GM12875 (cell line): ENCODE measurements around the gene OSBPL2.

Source experiments
- H3K4me3 ChIP-seq: one replicate; pipeline ENCODE4 v1.5.1; 2011; ENCODE audit warnings: low read depth, low read length, control low read depth
- TF ChIP-seq, protein P1 (sequence below): IDR thresholded peaks from 2 replicates; pipeline ENCODE4 v1.5.1; 2011; ENCODE audit warnings: low read depth, mild to moderate bottlenecking, control low read depth, inconsistent platforms, low read length, moderate library complexity, borderline replicate concordance; ENCODE audit not compliant: insufficient read depth

OSBPL2 gene

DNA sequence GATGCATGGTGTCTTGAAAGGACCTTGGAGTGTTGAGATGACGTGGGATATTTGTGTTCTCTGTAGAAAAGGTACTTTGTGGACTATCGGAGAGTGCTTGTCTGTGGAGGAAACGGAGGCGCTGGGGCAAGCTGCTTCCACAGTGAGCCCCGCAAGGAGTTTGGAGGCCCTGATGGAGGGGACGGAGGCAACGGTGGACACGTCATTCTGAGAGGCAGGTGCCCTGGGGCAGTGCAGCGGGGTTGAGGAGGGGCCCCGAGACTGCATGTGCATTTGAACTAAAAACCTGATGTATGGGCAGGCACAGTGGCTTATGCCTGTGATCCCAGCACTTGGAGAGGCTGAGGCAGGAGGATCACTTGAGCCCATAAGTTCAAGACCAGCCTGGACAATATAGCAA lies 42.6 kb upstream of the OSBPL2 start:
- TF ChIP-seq, protein P1, sequence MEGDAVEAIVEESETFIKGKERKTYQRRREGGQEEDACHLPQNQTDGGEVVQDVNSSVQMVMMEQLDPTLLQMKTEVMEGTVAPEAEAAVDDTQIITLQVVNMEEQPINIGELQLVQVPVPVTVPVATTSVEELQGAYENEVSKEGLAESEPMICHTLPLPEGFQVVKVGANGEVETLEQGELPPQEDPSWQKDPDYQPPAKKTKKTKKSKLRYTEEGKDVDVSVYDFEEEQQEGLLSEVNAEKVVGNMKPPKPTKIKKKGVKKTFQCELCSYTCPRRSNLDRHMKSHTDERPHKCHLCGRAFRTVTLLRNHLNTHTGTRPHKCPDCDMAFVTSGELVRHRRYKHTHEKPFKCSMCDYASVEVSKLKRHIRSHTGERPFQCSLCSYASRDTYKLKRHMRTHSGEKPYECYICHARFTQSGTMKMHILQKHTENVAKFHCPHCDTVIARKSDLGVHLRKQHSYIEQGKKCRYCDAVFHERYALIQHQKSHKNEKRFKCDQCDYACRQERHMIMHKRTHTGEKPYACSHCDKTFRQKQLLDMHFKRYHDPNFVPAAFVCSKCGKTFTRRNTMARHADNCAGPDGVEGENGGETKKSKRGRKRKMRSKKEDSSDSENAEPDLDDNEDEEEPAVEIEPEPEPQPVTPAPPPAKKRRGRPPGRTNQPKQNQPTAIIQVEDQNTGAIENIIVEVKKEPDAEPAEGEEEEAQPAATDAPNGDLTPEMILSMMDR = no peak

DNA sequence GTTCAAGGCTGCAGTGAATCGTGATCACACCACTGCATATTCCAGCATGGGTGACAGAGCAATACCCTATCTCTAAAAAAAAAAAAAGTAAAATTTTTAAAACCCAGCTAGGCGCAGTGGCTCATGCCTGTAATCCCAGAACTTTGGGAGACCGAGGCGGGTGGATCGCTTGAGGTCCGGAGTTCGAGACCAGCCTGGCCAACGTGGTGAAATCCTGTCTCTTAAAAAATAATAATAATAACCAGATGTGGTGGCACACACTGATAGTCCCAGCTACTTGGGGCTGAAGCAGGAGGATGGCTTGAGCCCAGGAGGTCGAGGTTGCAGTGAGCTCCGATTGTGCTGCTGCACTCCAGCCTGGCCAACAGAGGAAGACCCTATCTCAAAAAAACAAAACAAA lies 42.0 kb upstream of the OSBPL2 start:
- no peak overlapping the region for H3K4me3 ChIP-seq
- TF ChIP-seq, protein P1 = no peak

More for the DNA sequence above, 42.6 kb upstream of the OSBPL2 start:
- no peak overlapping the region for H3K4me3 ChIP-seq

DNA sequence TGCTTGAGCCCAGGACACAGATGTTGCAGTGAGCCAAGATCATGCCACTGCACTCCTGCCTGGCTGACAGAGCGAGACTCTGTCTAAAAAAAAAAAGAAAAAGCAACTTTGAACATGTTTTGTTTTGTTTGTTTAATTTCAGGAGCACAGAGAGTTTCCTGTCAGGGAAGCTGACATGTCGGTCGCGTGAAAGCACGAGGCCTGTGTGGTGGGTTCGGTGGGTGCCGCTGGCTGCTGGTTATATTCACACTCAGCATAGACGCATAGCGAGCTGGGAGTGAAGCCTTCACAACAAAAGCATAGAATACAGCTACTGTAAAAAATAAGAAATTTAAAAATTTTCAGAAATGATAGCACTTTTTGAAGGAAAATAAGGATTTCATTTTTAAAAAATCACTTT lies 41.0 kb upstream of the OSBPL2 start:
- TF ChIP-seq, protein P1 = no peak
- H3K4me3 ChIP-seq = no peak overlapping the region

DNA sequence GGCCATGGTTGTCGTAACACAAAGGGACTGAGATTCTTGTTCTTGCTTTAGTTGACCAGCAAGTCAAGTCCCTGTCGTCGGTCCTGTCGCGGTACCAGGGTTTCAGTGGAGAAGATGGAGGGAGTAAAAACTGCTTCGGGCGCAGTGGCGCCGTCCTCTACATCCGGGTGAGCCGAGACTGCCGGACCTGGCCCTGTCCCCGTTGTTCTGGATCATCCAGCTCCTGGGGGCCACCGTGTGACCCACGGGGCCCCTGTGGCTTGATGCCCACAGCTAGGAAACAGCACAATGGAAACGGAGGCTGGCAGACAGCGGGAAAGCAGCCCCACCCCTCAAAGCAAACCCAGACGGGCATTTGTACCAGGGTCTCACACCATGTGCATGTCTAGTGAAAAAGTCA lies 40.5 kb upstream of the OSBPL2 start:
- TF ChIP-seq, protein P1 = no peak
- H3K4me3 ChIP-seq = no peak overlapping the region

DNA sequence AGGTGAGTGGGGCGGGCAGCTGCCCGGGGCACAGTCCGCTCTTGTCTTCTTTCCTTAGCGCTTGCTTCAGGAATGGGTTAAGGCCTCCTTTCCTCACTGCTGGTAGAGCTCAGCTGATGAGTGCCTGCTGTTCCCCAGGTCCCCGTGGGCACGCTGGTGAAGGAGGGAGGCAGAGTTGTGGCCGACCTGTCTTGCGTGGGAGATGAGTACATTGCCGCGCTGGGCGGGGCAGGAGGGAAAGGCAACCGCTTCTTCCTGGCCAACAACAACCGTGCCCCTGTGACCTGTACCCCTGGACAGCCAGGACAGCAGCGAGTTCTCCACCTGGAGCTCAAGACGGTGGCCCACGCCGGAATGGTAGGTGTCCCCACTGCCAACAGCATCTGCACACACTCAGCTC lies 39.8 kb upstream of the OSBPL2 start:
- H3K4me3 ChIP-seq = no peak overlapping the region
- TF ChIP-seq, protein P1 = no peak

DNA sequence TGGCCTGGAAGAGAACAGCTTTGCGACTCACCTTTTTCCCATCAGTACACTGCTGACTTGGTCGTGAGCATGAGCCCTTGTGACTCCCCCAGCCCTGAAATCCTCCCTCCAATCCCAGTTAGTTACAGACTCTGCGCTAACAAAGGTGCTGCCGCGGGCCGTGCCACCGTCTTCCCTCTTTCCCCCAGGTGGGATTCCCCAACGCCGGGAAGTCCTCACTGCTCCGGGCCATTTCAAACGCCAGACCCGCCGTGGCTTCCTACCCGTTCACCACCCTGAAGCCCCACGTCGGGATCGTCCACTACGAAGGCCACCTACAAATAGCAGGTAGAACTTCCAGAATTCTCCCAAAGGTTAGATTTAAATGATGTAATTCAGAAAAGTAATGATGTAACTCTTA lies 39.4 kb upstream of the OSBPL2 start:
- H3K4me3 ChIP-seq = no peak overlapping the region
- TF ChIP-seq, protein P1 = no peak

DNA sequence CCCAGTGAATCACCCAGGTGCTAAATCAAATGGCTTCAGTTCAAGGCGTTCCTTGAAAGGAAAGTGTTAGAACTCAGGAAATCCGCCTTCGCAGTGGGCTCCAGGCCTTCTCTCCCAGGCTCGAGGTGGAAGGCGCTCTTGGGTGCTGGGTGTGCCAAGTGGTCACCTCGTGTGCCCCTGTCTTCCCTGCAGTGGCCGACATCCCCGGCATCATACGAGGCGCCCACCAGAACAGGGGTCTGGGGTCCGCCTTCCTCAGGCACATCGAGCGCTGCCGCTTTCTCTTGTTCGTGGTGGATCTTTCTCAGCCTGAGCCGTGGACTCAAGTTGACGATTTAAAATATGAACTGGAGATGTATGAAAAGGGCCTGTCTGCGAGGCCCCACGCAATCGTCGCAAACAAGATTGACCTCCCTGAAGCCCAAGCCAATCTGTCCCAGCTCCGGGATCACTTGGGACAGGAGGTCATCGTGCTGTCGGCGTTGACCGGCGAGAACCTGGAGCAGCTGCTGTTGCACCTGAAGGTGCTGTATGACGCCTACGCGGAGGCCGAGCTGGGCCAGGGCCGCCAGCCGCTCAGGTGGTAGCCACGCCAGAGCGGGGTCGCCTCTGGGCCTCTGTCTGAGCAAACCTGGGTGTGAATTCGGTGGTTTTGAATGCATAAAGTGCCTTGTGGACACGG lies 37.7 kb upstream of the OSBPL2 start:
- no peak overlapping the region for H3K4me3 ChIP-seq
- TF ChIP-seq, protein P1 = no peak
